Tibial artery (tissue), 4 donors: ENCODE results near the gene KRT16.
"Not testable (repeated sequence)": the region's sequence is repeated elsewhere in the genome, so short reads cannot be mapped to it uniquely, and the experiment has no call there.

Experiments
- DNase-seq, 2 donors: peaks; one replicate each; pipeline ENCODE4 v3.0.0-alpha.2; 2019
- H3K27ac ChIP-seq, 2 donors: fragments of 200-600 bp; sonication (generic) in 1 of 2; 1 replicate in 1 of 2; 2 replicates in 1 of 2; pipeline ENCODE4 v1.5.1; 2018 to 2019; ENCODE audit warnings: mild to moderate bottlenecking in 1 of 2
- H3K27me3 ChIP-seq, 2 donors: fragments of 200-600 bp; sonication (generic) in 1 of 2; one replicate each; pipeline versions ENCODE4 v1.5.1 to v1.6.0; 2016 to 2019
- H3K36me3 ChIP-seq, 3 donors: fragments of 200-600 bp; sonication (generic) in 2 of 3; one replicate each; pipeline ENCODE4 v1.5.1; 2016 to 2019; ENCODE audit warnings: mild to moderate bottlenecking in 2 of 3
- H3K4me1 ChIP-seq, 4 donors: fragments of 200-600 bp; sonication (generic) in 2 of 4; 1 replicate in 3 of 4; 2 replicates in 1 of 4; pipeline ENCODE4 v1.5.1; 2016 to 2019
- H3K4me3 ChIP-seq, 2 donors: fragments of 200-600 bp; sonication (generic) in 1 of 2; 1 replicate in 1 of 2; 2 replicates in 1 of 2; pipeline ENCODE4 v1.5.1; 2018 to 2019; ENCODE audit warnings: mild to moderate bottlenecking in 2 of 2
- H3K9me3 ChIP-seq, 3 donors: fragments of 200-600 bp; sonication (generic) in 1 of 3; one replicate each; pipeline ENCODE4 v1.5.1; 2016 to 2019
- CTCF ChIP-seq, 2 experiments: fragments of 200-600 bp in 1 of 2; fragments of 450-650 bp in 1 of 2; IDR thresholded peaks; one replicate each; pipeline ENCODE4 v1.5.1; 2017 to 2019; ENCODE audit warnings: antibody characterized with exemption in 2 of 2, mild to moderate bottlenecking in 1 of 2, moderate library complexity in 1 of 2
- intact Hi-C: fragments of 100-400 bp; cut with DNase I; formaldehyde crosslinking; loops from one replicate; pipeline ENCODE4 v1.15.0; 2023; ENCODE audit warnings: low total_unique reads

KRT16 gene

GRCh38 chr17:41612376-41613160 is at the start of gene KRT16:
KRT16 (minus strand) TSS chr17:41612767; CDS start chr17:41612688, 79 bp downstream.
- intact Hi-C loops, H3K4me3 ChIP-seq, H3K36me3 ChIP-seq, H3K9me3 ChIP-seq, H3K4me1 ChIP-seq: not testable (repeated sequence)
- Histone ChIP-seq H3K27ac (peak within 1 kb of the TSS in 1 of 2 donors; percentile 28), H3K27me3 (peaks cover 0 to 31% of the 10 kb centered on the region in 2 donors)
- DNase-seq: peak; percentile 35 to 78

GRCh38 chr17:41660221-41660711 is 47.7 kb upstream of the KRT16 start:
- H3K9me3 ChIP-seq: no peaks in the 10 kb centered on the region
- H3K4me3 ChIP-seq: no peak overlapping the region
- TF ChIP-seq CTCF (IDR thresholded peaks at IDR 0.05): no peak
- intact Hi-C loops: loop anchor here (5.0 kb wide), 2 partner anchors 113 to 753 kb away; no protein-coding TSS in a partner anchor
- no peak overlapping the region for H3K27ac ChIP-seq
- no peaks in the 10 kb centered on the region for H3K27me3 ChIP-seq
- no peak for DNase-seq
- H3K36me3 ChIP-seq: no peaks in the 10 kb centered on the region
- H3K4me1 ChIP-seq: peaks cover 0 to 26% (median 2%) of the 10 kb centered on the region in 4 donors

GRCh38 chr17:41659427-41660212 is 47.1 kb upstream of the KRT16 start:
- intact Hi-C loops: loop anchor here (5.0 kb wide), 2 partner anchors 112 to 752 kb away; no protein-coding TSS in a partner anchor
- H3K9me3 ChIP-seq: no peaks in the 10 kb centered on the region
- H3K27ac ChIP-seq: no peak overlapping the region

GRCh38 chr17:41658846-41659245 is 46.3 kb upstream of the KRT16 start:
- intact Hi-C loops: no loop called here
- H3K9me3 ChIP-seq: no peaks in the 10 kb centered on the region
- H3K4me1 ChIP-seq: peaks cover 0 to 27% (median 0%) of the 10 kb centered on the region in 4 donors
- H3K36me3 ChIP-seq: no peaks in the 10 kb centered on the region
- no peak for DNase-seq
- H3K4me3 ChIP-seq: no peak overlapping the region
- no peak for TF ChIP-seq CTCF (IDR thresholded peaks at IDR 0.05)
- H3K27me3 ChIP-seq: no peaks in the 10 kb centered on the region
- no peak overlapping the region for H3K27ac ChIP-seq

More at GRCh38 chr17:41659427-41660212, 47.1 kb upstream of the KRT16 start:
- H3K36me3 ChIP-seq: no peaks in the 10 kb centered on the region
- no peak for DNase-seq
- peaks cover 0 to 27% (median 0%) of the 10 kb centered on the region in 4 donors for H3K4me1 ChIP-seq
- H3K27me3 ChIP-seq: no peaks in the 10 kb centered on the region
- TF ChIP-seq CTCF (IDR thresholded peaks at IDR 0.05): no peak
- no peak overlapping the region for H3K4me3 ChIP-seq

DNA sequence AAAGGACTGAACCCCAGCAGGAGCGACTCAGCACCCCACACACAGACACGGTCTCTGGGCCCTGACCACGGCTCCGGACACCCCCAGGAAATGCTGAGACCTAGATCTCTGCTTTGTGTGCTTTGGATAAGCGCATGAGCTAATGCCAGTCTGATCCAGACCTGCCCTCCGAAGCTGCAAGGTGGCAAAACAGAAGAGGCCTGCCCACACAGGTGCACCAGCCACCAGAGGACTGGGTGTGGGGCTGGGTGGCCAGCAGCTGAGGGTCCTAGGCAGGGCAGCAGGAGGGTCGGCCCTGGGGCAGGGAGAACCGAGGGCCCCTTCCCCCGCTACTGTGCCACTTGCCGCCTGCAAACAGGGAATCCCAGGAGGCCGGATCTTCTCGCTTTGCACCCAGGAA is 45.4 kb upstream of the KRT16 start:
- Histone ChIP-seq H3K27me3 (no peaks in the 10 kb centered on the region), H3K27ac (no peak overlapping the region), H3K36me3 (no peaks in the 10 kb centered on the region), H3K4me1 (peaks cover 0 to 27% (median 0%) of the 10 kb centered on the region in 4 donors), H3K9me3 (no peaks in the 10 kb centered on the region), H3K4me3 (no peak overlapping the region)
- TF ChIP-seq CTCF (IDR thresholded peaks at IDR 0.05): no peak
- no peak for DNase-seq
- intact Hi-C loops: no loop called here
